AG04450 (cell line): ENCODE results near the gene MYOZ1. TPM values are rescaled to one million over a fixed set of nuclear protein-coding genes. Genes with fewer than 3 reads are reported as not detected.

ENCODE experiments used
- CTCF ChIA-PET: fragments of 300-600, 350-600 bp; formaldehyde crosslinking; extraction: SDS; loops from one replicate; lab custom pipeline; 2022; ENCODE audit warnings: antibody characterized with exemption, inconsistent platforms; lab: Charles Lee
- POLR2A ChIA-PET: fragments of 350-600 bp; formaldehyde crosslinking; extraction: SDS; loops from one replicate; lab custom pipeline; 2021; ENCODE audit warnings: antibody characterized with exemption, inconsistent platforms; lab: Yijun Ruan, JAX
- DNase-seq: peaks from one replicate; pipeline ENCODE4 v3.0.0-alpha.2; 2011; ENCODE audit warnings: low read depth, low spot score
- H3K27ac ChIP-seq: one replicate; pipeline ENCODE4 v1.5.1; 2012; ENCODE audit warnings: low read depth, low read length, control low read depth
- H3K27me3 ChIP-seq: one replicate; pipeline ENCODE4 v1.6.0; 2012; ENCODE audit warnings: low read length; ENCODE audit not compliant: control insufficient read depth, insufficient read depth
- H3K4me3 ChIP-seq: 2 replicates; pipeline ENCODE4 v1.5.1; 2011; ENCODE audit warnings: mild to moderate bottlenecking, low read depth, low read length, control low read depth
- H3K9me3 ChIP-seq: 2 replicates; pipeline ENCODE4 v1.5.1; 2012; ENCODE audit warnings: low read length; ENCODE audit not compliant: control insufficient read depth, insufficient read depth
- polyA plus RNA-seq: library from polyadenylated mRNA; depleted of rRNA; stranded (reverse); fragments of >200 nt; gene quantifications from 2 replicates; pipeline ENCODE4 v1.2.3, GENCODE V29; 2011
- TF ChIP-seq, protein P1 (sequence below): IDR thresholded peaks from 2 replicates; pipeline ENCODE4 v1.5.1; 2011; ENCODE audit warnings: low read depth, low read length, control low read depth, inconsistent platforms

The MYOZ1 gene
- polyA plus RNA-seq, 1 experiment = not detected

DNA sequence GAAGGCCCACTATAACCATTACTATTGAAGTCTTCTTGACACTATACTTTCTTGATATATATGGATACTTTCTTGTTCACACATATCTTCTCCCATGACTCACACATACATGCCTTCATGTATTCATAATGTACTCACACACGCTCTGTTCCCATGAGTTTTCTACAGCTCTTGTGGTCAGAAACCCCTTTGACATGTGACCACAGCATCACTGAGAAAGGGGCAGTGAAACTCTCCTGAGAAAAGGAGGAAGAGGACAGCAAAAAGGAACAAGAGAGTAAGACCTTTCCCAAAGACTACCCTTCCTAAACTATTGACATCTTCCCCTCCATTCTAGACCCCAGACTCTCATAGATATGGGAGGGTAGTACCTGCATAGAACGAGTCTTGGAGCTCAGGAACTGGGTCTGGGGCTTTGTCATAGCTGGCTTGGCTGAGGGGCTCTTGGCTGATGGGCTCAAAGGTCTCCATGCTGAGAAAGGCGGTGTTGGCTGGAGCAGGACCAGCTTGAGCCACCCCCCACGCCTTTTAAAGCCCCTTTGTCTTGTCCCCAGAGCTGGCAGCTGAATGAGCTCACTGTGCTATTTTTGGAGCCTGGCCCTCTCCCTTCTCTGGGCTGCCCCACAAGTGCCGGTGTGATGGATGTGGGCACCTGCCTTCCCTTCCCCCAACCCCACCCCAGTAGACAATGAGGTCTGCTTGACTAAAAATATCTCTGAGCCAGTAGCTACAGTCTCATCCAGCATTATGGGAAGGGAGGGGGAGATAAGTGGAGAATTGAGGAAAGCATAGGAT lies 9.5 kb upstream of the MYOZ1 start:
- Histone ChIP-seq H3K9me3 (peaks cover 3% of the 10 kb centered on the region; the same call in 1 of the 2 replicates), H3K27ac (peak overlapping the region; percentile 91), H3K27me3 (no peaks in the 10 kb centered on the region), H3K4me3 (no peak overlapping the region)
- TF ChIP-seq, protein P1, sequence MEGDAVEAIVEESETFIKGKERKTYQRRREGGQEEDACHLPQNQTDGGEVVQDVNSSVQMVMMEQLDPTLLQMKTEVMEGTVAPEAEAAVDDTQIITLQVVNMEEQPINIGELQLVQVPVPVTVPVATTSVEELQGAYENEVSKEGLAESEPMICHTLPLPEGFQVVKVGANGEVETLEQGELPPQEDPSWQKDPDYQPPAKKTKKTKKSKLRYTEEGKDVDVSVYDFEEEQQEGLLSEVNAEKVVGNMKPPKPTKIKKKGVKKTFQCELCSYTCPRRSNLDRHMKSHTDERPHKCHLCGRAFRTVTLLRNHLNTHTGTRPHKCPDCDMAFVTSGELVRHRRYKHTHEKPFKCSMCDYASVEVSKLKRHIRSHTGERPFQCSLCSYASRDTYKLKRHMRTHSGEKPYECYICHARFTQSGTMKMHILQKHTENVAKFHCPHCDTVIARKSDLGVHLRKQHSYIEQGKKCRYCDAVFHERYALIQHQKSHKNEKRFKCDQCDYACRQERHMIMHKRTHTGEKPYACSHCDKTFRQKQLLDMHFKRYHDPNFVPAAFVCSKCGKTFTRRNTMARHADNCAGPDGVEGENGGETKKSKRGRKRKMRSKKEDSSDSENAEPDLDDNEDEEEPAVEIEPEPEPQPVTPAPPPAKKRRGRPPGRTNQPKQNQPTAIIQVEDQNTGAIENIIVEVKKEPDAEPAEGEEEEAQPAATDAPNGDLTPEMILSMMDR = no peak
- ChIA-PET CTCF (interaction anchor here (0.6 to 2.5 kb wide), 2 partner anchors 121 to 128 kb away, joined by 3 to 12 read pairs; no protein-coding TSS in a partner anchor), POLR2A (no interaction called here)
- peak; percentile 65 for DNase-seq

DNA sequence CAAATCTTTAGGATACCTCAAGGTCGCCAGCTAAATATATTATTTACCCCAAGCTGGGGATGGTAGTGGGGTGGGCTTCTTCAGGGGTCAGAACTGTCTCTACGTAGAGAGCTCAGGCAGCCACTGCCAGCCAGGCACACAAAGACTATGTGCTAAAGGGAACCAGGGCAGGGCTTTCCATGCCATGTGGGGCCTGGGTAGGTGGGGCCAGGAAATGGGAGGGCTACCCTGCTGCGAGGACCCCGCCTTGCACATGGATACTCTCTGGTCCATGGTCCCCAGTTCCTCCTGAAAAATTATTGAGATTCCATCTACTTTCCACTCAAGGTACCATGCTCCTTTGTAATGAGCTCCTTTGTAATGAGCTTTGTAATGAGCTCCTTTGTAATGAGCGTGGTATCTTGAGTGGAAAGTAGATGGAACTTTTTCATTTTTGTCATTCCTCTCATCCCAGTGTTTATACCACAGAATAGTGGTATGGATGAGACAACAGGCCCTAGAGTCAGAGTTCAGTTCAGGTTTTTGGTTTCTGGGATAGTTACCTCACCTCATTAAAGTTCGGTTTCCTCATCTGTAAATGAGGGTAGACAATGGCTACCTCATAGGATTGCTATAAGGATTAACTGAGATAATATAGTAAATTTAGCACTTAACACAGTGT lies 8.7 kb upstream of the MYOZ1 start:
- TF ChIP-seq, protein P1 = no peak
- H3K27me3 ChIP-seq = no peaks in the 10 kb centered on the region
- no peak overlapping the region for H3K4me3 ChIP-seq
- H3K9me3 ChIP-seq = peaks cover 3% of the 10 kb centered on the region; the same call in 1 of the 2 replicates
- H3K27ac ChIP-seq = peak overlapping the region; percentile 59
- ChIA-PET CTCF (interaction anchor here (2.5 kb wide), 1 partner anchor 121 kb away, joined by 12 read pairs; no protein-coding TSS in a partner anchor), POLR2A (interaction anchor here (0.6 kb wide), 2 partner anchors 116 to 406 kb away, joined by 3 to 11 read pairs; no protein-coding TSS in a partner anchor)
- DNase-seq = no peak

DNA sequence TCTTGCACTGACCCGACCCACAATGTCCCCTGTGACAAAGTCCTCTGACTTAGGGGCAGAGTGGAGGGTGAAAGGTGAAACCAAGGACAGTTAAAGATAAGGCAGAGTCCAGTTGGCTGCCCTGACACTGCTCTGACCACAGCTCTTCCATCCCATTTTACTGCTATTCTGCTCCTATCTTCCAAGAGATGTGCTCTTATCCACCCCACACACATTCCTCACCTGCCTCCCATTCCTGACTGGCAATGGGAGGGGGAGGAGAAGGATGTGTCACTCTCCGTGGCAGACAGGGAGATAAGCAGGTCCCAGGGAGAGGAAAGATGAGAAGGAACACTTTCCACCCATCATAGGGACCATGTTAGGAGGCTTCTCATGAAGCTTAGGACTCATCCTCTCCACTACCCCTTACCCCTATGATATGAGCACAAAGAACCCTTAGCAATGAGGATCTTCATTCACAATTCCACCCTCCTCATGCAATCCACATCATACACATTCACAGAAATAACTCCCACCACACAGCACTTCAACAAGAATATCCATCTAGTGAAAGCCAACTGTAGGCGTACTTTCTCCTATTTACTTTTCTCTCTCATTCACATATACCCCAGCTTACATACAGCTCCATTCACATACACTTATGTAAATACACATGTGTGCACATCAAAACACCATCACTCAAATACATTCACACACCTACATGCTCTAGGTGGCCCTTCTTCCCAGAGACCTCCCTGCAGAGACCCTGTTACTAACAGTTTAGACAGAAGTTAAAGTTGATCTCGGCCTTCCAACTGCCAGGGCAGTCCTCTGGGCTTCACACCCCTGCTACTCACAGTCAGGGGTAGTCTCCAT lies 7.9 kb upstream of the MYOZ1 start:
- no peaks in the 10 kb centered on the region for H3K27me3 ChIP-seq
- TF ChIP-seq, protein P1 = no peak
- no peak for DNase-seq
- ChIA-PET CTCF (interaction anchor here (2.5 to 10.0 kb wide), 2 partner anchors 120 kb away, joined by 12 to 284 read pairs; no protein-coding TSS in a partner anchor), POLR2A (interaction anchor here (0.6 kb wide), 3 partner anchors 12 to 405 kb away, joined by 3 to 11 read pairs (median 6); no protein-coding TSS in a partner anchor)
- peak overlapping the region; percentile 59 for H3K27ac ChIP-seq
- H3K4me3 ChIP-seq = no peak overlapping the region
- H3K9me3 ChIP-seq = peaks cover 3% of the 10 kb centered on the region; the same call in 1 of the 2 replicates

DNA sequence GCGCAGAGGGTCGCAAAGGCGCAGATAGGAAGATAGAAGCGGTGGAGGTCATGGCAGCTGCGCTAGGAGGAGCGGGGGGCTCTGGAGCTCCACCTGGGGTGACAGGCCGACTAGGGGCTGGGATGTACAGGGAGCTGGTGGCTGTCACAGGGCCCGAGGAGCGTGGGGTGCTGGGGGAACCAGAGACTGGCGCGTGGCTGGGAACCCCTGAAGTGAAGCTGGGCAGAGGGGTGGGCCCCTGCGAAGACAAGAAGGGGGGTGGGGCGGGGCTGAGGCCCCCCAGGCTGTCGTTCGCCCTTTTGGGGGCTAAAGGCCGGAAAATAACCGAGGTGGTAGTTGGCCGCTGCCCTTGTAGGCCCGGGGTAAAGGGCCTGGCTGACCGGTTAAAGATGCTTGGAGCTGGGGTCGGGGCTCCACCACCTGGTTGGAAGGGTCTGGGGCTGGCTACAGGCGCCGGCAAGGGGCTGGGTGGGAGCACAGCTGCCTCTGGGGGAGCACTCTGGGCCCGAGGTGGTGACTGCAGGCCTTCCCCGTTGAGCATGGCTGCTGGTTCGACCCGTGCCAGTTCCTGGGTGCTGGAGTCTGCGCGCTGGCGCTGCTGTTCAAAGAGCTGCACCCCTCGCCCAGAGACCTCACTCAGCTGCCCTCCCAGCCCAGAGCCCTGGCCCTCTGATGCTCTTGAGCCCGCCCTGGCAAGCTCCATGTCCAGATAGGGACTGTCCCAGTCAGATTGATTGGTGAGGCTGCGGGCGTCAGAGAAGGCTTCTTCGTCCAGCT lies 6.8 kb upstream of the MYOZ1 start:
- TF ChIP-seq, protein P1 = no peak
- CTCF ChIA-PET = interaction anchor here (10.0 kb wide), 1 partner anchor 119 kb away, joined by 284 read pairs; no protein-coding TSS in a partner anchor
- Histone ChIP-seq H3K9me3 (peaks cover 3% of the 10 kb centered on the region; the same call in 1 of the 2 replicates), H3K27ac (no peak overlapping the region), H3K27me3 (no peaks in the 10 kb centered on the region), H3K4me3 (peak overlapping the region; percentile 27)
- POLR2A ChIA-PET = interaction anchor here (0.6 to 1.3 kb wide), 3 partner anchors 13 to 83 kb away, joined by 3 to 6 read pairs (median 3); no protein-coding TSS in a partner anchor
- no peak for DNase-seq
